ENCODE data around the gene ZNF568.

DNA sequence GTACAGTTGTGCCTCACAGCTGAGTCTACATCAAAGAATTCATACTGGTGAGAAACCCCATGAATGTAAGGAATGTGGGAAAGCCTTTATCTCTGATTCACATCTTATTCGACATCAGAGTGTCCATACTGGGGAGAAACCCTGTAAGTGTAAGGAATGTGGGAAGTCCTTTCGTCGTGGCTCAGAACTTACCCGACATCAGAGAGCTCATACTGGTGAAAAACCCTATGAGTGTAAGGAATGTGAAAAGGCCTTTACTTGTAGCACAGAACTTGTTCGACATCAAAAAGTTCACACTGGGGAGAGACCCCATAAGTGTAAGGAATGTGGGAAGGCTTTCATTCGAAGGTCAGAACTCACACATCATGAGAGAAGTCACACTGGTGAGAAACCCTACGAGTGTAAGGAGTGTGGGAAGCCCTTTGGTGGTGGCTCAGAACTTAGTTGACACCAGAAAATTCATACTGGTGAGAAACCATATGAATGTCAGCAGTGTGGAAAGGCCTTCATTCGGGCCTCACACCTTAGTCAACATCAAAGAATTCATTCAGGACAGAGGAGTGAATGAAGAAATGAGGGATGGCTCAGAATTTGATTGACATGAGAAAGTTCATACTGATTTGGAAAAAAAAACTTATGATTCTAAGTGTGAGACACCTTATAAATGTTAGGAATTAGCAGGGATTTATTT, 81.2 kb downstream of the ZNF568 start:
- TF ChIP-seq, protein P1, sequence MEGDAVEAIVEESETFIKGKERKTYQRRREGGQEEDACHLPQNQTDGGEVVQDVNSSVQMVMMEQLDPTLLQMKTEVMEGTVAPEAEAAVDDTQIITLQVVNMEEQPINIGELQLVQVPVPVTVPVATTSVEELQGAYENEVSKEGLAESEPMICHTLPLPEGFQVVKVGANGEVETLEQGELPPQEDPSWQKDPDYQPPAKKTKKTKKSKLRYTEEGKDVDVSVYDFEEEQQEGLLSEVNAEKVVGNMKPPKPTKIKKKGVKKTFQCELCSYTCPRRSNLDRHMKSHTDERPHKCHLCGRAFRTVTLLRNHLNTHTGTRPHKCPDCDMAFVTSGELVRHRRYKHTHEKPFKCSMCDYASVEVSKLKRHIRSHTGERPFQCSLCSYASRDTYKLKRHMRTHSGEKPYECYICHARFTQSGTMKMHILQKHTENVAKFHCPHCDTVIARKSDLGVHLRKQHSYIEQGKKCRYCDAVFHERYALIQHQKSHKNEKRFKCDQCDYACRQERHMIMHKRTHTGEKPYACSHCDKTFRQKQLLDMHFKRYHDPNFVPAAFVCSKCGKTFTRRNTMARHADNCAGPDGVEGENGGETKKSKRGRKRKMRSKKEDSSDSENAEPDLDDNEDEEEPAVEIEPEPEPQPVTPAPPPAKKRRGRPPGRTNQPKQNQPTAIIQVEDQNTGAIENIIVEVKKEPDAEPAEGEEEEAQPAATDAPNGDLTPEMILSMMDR (IDR thresholded peaks at IDR 0.05) = no peak
- TF ChIP-seq POLR2A (IDR thresholded peaks at IDR 0.05) = no peak
